ENCODE measurements around the gene HOXA1.
A peak's percentile ranks its signal among the peaks of the same experiment; 100 is the strongest.

Gene HOXA1

GRCh38 chr7:27104341-27105058 lies 8.7 kb upstream of the HOXA1 start:
- no peaks in the 10 kb centered on the region for H3K36me3 ChIP-seq (replicated peaks)
- no peak overlapping the region for H3K4me3 ChIP-seq (ENCODE audit: low read depth, low read length)
- TF ChIP-seq CTCF (IDR thresholded peaks at IDR 0.05; ENCODE audit: low read depth, low read length, missing control alignments) = no peak
- no peak overlapping the region for H3K27ac ChIP-seq
- in situ Hi-C loops (cut with HindIII; ENCODE audit: low pct_ligation_motif_present, low sequenced_read_pairs) = no loop called here
- H3K27me3 ChIP-seq (replicated peaks) = peaks cover 97% of the 10 kb centered on the region
- DNase-seq = no peak

- TF ChIP-seq CTCF (IDR thresholded peaks at IDR 0.05; ENCODE audit: low read depth, low read length, missing control alignments) = no peak
- H3K36me3 ChIP-seq (replicated peaks) = no peaks in the 10 kb centered on the region
- no peak for DNase-seq
- peak overlapping the region; percentile 35 for H3K4me3 ChIP-seq (ENCODE audit: low read depth, low read length)
- in situ Hi-C loops (cut with HindIII; ENCODE audit: low pct_ligation_motif_present, low sequenced_read_pairs) = no loop called here
- H3K27me3 ChIP-seq (replicated peaks) = peaks cover 97% of the 10 kb centered on the region
- H3K27ac ChIP-seq = no peak overlapping the region
These were observed 7.9 kb upstream of the HOXA1 start for GRCh38 chr7:27103489-27104226.

- no peak within 1 kb of the TSS for H3K27ac ChIP-seq
- H3K4me3 ChIP-seq (ENCODE audit: low read depth, low read length) = peak within 1 kb of the TSS; percentile 44
- TF ChIP-seq CTCF (IDR thresholded peaks at IDR 0.05; ENCODE audit: low read depth, low read length, missing control alignments) = no peak
- DNase-seq = no peak
- in situ Hi-C loops (cut with HindIII; ENCODE audit: low pct_ligation_motif_present, low sequenced_read_pairs) = no loop called here
- no peaks in the 10 kb centered on the region for H3K36me3 ChIP-seq (replicated peaks)
- H3K27me3 ChIP-seq (replicated peaks) = peaks cover 97% of the 10 kb centered on the region
These were observed 7.0 kb upstream of the HOXA1 start, which contains the start of gene HOXA2 for GRCh38 chr7:27102581-27103442. HOXA2 (minus strand) TSS chr7:27102683; CDS start chr7:27102500, 183 bp downstream.

- peak overlapping the region; percentile 44 for H3K4me3 ChIP-seq (ENCODE audit: low read depth, low read length)
- no peaks in the 10 kb centered on the region for H3K36me3 ChIP-seq (replicated peaks)
- in situ Hi-C loops (cut with HindIII; ENCODE audit: low pct_ligation_motif_present, low sequenced_read_pairs) = no loop called here
- peaks cover 97% of the 10 kb centered on the region for H3K27me3 ChIP-seq (replicated peaks)
- H3K27ac ChIP-seq = no peak overlapping the region
- TF ChIP-seq CTCF (IDR thresholded peaks at IDR 0.05; ENCODE audit: low read depth, low read length, missing control alignments) = no peak
- DNase-seq = no peak
These were observed 6.3 kb upstream of the HOXA1 start for GRCh38 chr7:27101957-27102580.

GRCh38 chr7:27101171-27101956 lies 5.6 kb upstream of the HOXA1 start:
- TF ChIP-seq CTCF (IDR thresholded peaks at IDR 0.05; ENCODE audit: low read depth, low read length, missing control alignments) = no peak
- H3K4me3 ChIP-seq (ENCODE audit: low read depth, low read length) = peak overlapping the region; percentile 44
- in situ Hi-C loops (cut with HindIII; ENCODE audit: low pct_ligation_motif_present, low sequenced_read_pairs) = no loop called here
- DNase-seq = no peak
- H3K27me3 ChIP-seq (replicated peaks) = peaks cover 99% of the 10 kb centered on the region
- H3K36me3 ChIP-seq (replicated peaks) = no peaks in the 10 kb centered on the region
- H3K27ac ChIP-seq = no peak overlapping the region
